Measurements from ENCODE around the gene TSPAN12.

The TSPAN12 gene

GRCh38 chr7:120856621-120857352, 1.2 kb downstream of the TSPAN12 start (continued):
- TF ChIP-seq ZNF324 (tag by site-specific recombination; IDR thresholded peaks at IDR 0.05) (peak; percentile 7; the same call in 1 of the 2 replicates), ZEB2 (tag by site-specific recombination; IDR thresholded peaks at IDR 0.05) (peak; percentile 49), KLF9 (tag by site-specific recombination; IDR thresholded peaks at IDR 0.05; ENCODE audit: low read depth) (peak; percentile 54), GLIS2 (tag by site-specific recombination; IDR thresholded peaks at IDR 0.05) (0 out of 2 replicates have a peak, but pooled peaks have one; percentile 16), ZNF501 (tag by site-specific recombination; IDR thresholded peaks at IDR 0.05) (peak; percentile 67; the same call in 1 of the 2 replicates), ZBTB1 (tag by site-specific recombination; IDR thresholded peaks at IDR 0.05) (no peak), PRDM10 (tag by site-specific recombination; IDR thresholded peaks at IDR 0.05) (peak; percentile 55; the same call in 1 of the 2 replicates), PRDM1 (tag by site-specific recombination; IDR thresholded peaks at IDR 0.05) (peak; percentile 54; the same call in 1 of the 2 replicates), ZNF423 (tag by site-specific recombination; IDR thresholded peaks at IDR 0.05) (peak; percentile 78), ZSCAN30 (tag by site-specific recombination; IDR thresholded peaks at IDR 0.05) (no peak), KLF8 (tag by site-specific recombination; IDR thresholded peaks at IDR 0.05) (peak; percentile 49; the same call in 1 of the 2 replicates)

- peak overlapping the region; percentile 89; the same call in 1 of the 2 replicates for H3K4me3 ChIP-seq (ENCODE audit: low read depth, low read length)
- POLR2A ChIA-PET, result no interaction called here
- H3K9me3 ChIP-seq (ENCODE audit: control insufficient read depth, insufficient read depth, low read depth, low read length), result no peaks in the 10 kb centered on the region
- H3K27ac ChIP-seq (ENCODE audit: extremely low read depth, low read depth, low read length), result peak overlapping the region; percentile 99
- H3K4me1 ChIP-seq (ENCODE audit: control insufficient read depth, insufficient read depth, low read length), result peaks cover 6% of the 10 kb centered on the region; the same call in 1 of the 2 replicates
- H3K36me3 ChIP-seq (ENCODE audit: control insufficient read depth in 2 of 2, insufficient read depth in 1 of 2, low read length in 2 of 2), result peaks cover 8 to 13% of the 10 kb centered on the region in 2 experiments
- CTCF ChIA-PET, result interaction anchor here (0.6 to 1.1 kb wide), 5 partner anchors 9 to 57 kb away, joined by 3 to 4 read pairs (median 3); no protein-coding TSS in a partner anchor
- TF ChIP-seq ZSCAN23 (tag by site-specific recombination; IDR thresholded peaks at IDR 0.05) (no peak), ZNF843 (tag by site-specific recombination; IDR thresholded peaks at IDR 0.05) (peak; percentile 69; the same call in 1 of the 2 replicates), TSHZ1 (tag by site-specific recombination; IDR thresholded peaks at IDR 0.05; ENCODE audit: borderline replicate concordance) (no peak), ZBTB26 (tag by site-specific recombination; optimal IDR thresholded peaks at IDR 0.05) (no peak), ZBTB7A (tag by site-specific recombination; IDR thresholded peaks at IDR 0.05; ENCODE audit: low read depth) (0 out of 2 replicates have a peak, but pooled peaks have one; percentile 41), ZNF10 (tag by site-specific recombination; IDR thresholded peaks at IDR 0.05) (0 out of 2 replicates have a peak, but pooled peaks have one; percentile 18), ZNF416 (tag by site-specific recombination; IDR thresholded peaks at IDR 0.05) (no peak), HIC1 (tag by site-specific recombination; IDR thresholded peaks at IDR 0.05) (0 out of 2 replicates have a peak, but pooled peaks have one; percentile 13), PRDM10 (tag by site-specific recombination; IDR thresholded peaks at IDR 0.05) (peak; percentile 64), KLF10 (tag by site-specific recombination; IDR thresholded peaks at IDR 0.05) (peak; percentile 78; the same call in 1 of the 2 replicates), ZNF157 (tag by site-specific recombination; IDR thresholded peaks at IDR 0.05) (no peak)
Measured at GRCh38 chr7:120856198-120856597, 1.7 kb downstream of the TSPAN12 start.

All from HEK293 (cell line).